Measurements from ENCODE around the gene ABTB2. TPM values are rescaled to one million over a fixed set of nuclear protein-coding genes. Genes with fewer than 3 reads are reported as not detected.

ABTB2 gene
- total RNA-seq, 2 experiments from 2014 or later: 0.06 to 0.09 TPM

DNA sequence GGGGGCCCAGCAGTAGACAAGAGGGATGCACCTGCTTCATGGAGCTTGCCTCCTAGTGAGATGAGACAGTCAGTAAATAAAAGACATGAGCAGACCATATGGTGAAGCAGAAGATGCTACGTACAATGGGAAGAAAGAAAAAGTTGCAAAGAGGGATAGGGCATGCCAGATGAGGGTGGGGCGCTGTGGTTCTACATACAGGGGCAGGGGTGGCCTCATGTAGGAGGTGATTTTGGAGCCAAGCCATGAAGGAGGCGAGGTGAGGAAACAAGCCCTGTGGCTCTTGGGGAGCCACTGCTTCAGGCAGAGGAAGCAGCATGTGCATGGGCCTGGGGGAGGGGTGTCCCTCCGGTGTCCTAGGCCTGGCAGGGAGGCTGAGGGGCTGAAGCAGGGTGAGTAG, 237.2 kb downstream of the ABTB2 start:
- no peak overlapping the region for H2AFZ ChIP-seq (ENCODE audit: low read length)
- H3K27ac ChIP-seq (ENCODE audit: low read depth, low read length, poor library complexity, severe bottlenecking): no peak overlapping the region
- H3K9me2 ChIP-seq (ENCODE audit: insufficient read depth, low read length): no peaks in the 10 kb centered on the region
- no peaks in the 10 kb centered on the region for H4K20me1 ChIP-seq (ENCODE audit: insufficient read depth, low read length)
- no peak for TF ChIP-seq EZH2phosphoT487 (IDR thresholded peaks at IDR 0.05; ENCODE audit: borderline replicate concordance, low read depth, low read length)
- TF ChIP-seq, protein P1, sequence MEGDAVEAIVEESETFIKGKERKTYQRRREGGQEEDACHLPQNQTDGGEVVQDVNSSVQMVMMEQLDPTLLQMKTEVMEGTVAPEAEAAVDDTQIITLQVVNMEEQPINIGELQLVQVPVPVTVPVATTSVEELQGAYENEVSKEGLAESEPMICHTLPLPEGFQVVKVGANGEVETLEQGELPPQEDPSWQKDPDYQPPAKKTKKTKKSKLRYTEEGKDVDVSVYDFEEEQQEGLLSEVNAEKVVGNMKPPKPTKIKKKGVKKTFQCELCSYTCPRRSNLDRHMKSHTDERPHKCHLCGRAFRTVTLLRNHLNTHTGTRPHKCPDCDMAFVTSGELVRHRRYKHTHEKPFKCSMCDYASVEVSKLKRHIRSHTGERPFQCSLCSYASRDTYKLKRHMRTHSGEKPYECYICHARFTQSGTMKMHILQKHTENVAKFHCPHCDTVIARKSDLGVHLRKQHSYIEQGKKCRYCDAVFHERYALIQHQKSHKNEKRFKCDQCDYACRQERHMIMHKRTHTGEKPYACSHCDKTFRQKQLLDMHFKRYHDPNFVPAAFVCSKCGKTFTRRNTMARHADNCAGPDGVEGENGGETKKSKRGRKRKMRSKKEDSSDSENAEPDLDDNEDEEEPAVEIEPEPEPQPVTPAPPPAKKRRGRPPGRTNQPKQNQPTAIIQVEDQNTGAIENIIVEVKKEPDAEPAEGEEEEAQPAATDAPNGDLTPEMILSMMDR (conservative IDR thresholded peaks at IDR 0.05; ENCODE audit: low read length): no peak
- ChIA-PET POLR2A (no interaction called here), CTCF (ENCODE audit: unreplicated experiment) (no interaction called here)
- no peaks in the 10 kb centered on the region for H3K9me3 ChIP-seq (ENCODE audit: low read length)
- DNase-seq (ENCODE audit: low spot score): no peak
- intact Hi-C loops (cut with micrococcal nuclease; ENCODE audit: unreplicated experiment): no loop called here
- H3K4me3 ChIP-seq (ENCODE audit: low read depth, low read length, poor library complexity, severe bottlenecking): no peak overlapping the region
- peaks cover 93% of the 10 kb centered on the region for H3K36me3 ChIP-seq (ENCODE audit: insufficient read depth, low read length)
- H3K79me2 ChIP-seq (ENCODE audit: insufficient read depth, low read depth, low read length): no peaks in the 10 kb centered on the region
- H3K4me1 ChIP-seq (ENCODE audit: insufficient read depth, low read length, poor library complexity, severe bottlenecking): no peaks in the 10 kb centered on the region
- H3K4me2 ChIP-seq (ENCODE audit: low read length): no peak overlapping the region
- BruUV-seq (replicated peaks): no TSS peak

DNA sequence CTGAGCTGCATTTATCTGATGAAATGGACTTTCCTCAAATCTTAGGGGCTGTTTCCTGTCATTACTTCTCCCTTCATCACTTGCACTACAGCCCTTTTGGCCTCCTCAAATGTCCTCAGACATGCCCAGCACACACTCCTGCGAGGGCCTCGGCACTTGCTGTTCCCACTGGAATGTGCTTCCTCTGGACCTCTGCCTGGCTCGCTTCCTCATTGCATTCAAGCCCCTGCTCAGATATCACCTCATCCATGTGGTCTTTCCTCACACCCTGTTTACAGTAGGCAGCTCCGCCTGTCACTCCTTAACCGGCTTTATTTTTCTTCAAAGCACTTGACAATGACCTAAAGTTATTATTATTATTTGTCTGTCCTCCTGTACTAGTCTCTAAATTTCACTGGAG, 243.3 kb downstream of the ABTB2 start:
- Histone ChIP-seq H4K20me1 (ENCODE audit: insufficient read depth, low read length) (no peaks in the 10 kb centered on the region), H3K79me2 (ENCODE audit: insufficient read depth, low read depth, low read length) (peaks cover 7% of the 10 kb centered on the region; the same call in 1 of the 2 replicates), H3K4me1 (ENCODE audit: insufficient read depth, low read length, poor library complexity, severe bottlenecking) (no peaks in the 10 kb centered on the region), H3K9me2 (ENCODE audit: insufficient read depth, low read length) (no peaks in the 10 kb centered on the region), H3K27ac (ENCODE audit: low read depth, low read length, poor library complexity, severe bottlenecking) (no peak overlapping the region), H3K4me3 (ENCODE audit: low read depth, low read length, poor library complexity, severe bottlenecking) (no peak overlapping the region), H3K4me2 (ENCODE audit: low read length) (no peak overlapping the region), H3K9me3 (ENCODE audit: low read length) (no peaks in the 10 kb centered on the region), H2AFZ (ENCODE audit: low read length) (no peak overlapping the region), H3K36me3 (ENCODE audit: insufficient read depth, low read length) (peaks cover 97% of the 10 kb centered on the region)
- intact Hi-C loops (cut with micrococcal nuclease; ENCODE audit: unreplicated experiment): no loop called here
- ChIA-PET POLR2A (interaction anchor here (0.8 kb wide), 1 partner anchor 16 kb away, joined by 3 read pairs; no protein-coding TSS in a partner anchor), CTCF (ENCODE audit: unreplicated experiment) (no interaction called here)
- no peak for DNase-seq (ENCODE audit: low spot score)
- TF ChIP-seq, protein P1 (conservative IDR thresholded peaks at IDR 0.05; ENCODE audit: low read length): no peak
- TF ChIP-seq EZH2phosphoT487 (IDR thresholded peaks at IDR 0.05; ENCODE audit: borderline replicate concordance, low read depth, low read length): no peak
- no TSS peak for BruUV-seq (replicated peaks)

DNA sequence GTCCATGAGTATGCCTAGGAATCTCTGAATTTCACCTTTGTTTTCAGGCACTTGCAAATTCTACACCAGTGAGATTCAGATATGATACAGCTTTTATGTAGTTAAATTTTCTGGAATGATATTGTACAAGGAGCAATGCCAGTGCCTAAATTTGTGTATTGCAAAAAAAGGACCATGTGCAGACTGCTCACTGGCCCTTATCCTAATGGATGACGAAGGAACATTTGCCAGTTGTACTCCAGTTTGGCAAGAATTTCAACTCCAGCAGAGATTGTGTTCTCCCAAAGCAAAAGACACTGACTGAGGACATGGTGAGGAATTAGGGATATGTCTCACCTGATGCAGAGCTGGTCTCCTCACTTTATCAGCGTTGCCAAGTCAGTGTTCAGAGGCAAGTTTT, 243.8 kb downstream of the ABTB2 start:
- POLR2A ChIA-PET: interaction anchor here (1.1 kb wide), 1 partner anchor 12 kb away, joined by 3 read pairs; no protein-coding TSS in a partner anchor
- no TSS peak for BruUV-seq (replicated peaks)

More for the DNA sequence above, 243.8 kb downstream of the ABTB2 start:
- no peak overlapping the region for H3K27ac ChIP-seq (ENCODE audit: low read depth, low read length, poor library complexity, severe bottlenecking)
- H3K4me3 ChIP-seq (ENCODE audit: low read depth, low read length, poor library complexity, severe bottlenecking): no peak overlapping the region
- H4K20me1 ChIP-seq (ENCODE audit: insufficient read depth, low read length): no peaks in the 10 kb centered on the region
- H3K9me3 ChIP-seq (ENCODE audit: low read length): no peaks in the 10 kb centered on the region
- DNase-seq (ENCODE audit: low spot score): no peak
- H3K36me3 ChIP-seq (ENCODE audit: insufficient read depth, low read length): peaks cover 97% of the 10 kb centered on the region
- H2AFZ ChIP-seq (ENCODE audit: low read length): no peak overlapping the region
- no peaks in the 10 kb centered on the region for H3K4me1 ChIP-seq (ENCODE audit: insufficient read depth, low read length, poor library complexity, severe bottlenecking)
- intact Hi-C loops (cut with micrococcal nuclease; ENCODE audit: unreplicated experiment): no loop called here
- CTCF ChIA-PET (ENCODE audit: unreplicated experiment): no interaction called here
- no peak overlapping the region for H3K4me2 ChIP-seq (ENCODE audit: low read length)
- no peaks in the 10 kb centered on the region for H3K9me2 ChIP-seq (ENCODE audit: insufficient read depth, low read length)
- no peak for TF ChIP-seq EZH2phosphoT487 (IDR thresholded peaks at IDR 0.05; ENCODE audit: borderline replicate concordance, low read depth, low read length)
- TF ChIP-seq, protein P1 (conservative IDR thresholded peaks at IDR 0.05; ENCODE audit: low read length): no peak
- peaks cover 12% of the 10 kb centered on the region; the same call in 1 of the 2 replicates for H3K79me2 ChIP-seq (ENCODE audit: insufficient read depth, low read depth, low read length)
